ENCODE results near the gene GTF3A.

DNA sequence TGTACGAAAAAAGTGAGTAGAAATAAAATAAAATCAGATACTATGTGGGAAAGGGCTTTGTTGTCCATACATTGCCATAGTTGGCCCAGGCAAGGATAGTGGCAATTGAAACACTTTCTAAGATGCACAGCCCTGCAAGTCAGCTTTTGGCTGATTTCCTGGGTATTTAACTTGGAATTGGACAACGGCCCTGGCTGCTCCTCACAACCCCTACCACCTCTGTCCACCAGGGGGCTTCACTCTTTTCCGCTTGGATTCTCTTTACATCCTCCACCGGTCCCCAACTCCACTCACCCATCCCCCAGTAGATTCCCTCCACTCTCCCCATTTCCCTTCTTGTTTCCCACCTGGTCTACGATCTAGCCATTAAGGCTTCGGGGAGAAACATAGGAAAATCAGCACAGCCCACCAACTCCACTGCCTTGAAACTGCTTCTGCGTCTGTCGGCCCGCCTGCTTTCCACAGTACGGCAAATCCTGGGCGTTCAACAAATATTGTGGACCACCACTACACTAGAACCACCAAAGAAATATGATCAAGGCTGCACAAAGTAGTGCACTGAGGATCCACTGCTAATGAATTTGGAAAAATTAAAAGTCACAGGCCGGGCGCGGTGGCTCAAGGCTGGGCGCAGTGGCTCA is 48.6 kb upstream of the GTF3A start:
- TF ChIP-seq POLR2A (IDR thresholded peaks at IDR 0.05; ENCODE audit: low read depth, low read length) (no peak), POLR2AphosphoS5 (IDR thresholded peaks at IDR 0.05; ENCODE audit: insufficient read depth, low read depth, low read length) (no peak), EZH2 (IDR thresholded peaks at IDR 0.05; ENCODE audit: borderline replicate concordance, low read depth, low read length, severe bottlenecking) (no peak), JUN (IDR thresholded peaks at IDR 0.05; ENCODE audit: borderline replicate concordance, insufficient read depth, insufficient read length, low read depth) (no peak)
- TF ChIP-seq, protein P1, sequence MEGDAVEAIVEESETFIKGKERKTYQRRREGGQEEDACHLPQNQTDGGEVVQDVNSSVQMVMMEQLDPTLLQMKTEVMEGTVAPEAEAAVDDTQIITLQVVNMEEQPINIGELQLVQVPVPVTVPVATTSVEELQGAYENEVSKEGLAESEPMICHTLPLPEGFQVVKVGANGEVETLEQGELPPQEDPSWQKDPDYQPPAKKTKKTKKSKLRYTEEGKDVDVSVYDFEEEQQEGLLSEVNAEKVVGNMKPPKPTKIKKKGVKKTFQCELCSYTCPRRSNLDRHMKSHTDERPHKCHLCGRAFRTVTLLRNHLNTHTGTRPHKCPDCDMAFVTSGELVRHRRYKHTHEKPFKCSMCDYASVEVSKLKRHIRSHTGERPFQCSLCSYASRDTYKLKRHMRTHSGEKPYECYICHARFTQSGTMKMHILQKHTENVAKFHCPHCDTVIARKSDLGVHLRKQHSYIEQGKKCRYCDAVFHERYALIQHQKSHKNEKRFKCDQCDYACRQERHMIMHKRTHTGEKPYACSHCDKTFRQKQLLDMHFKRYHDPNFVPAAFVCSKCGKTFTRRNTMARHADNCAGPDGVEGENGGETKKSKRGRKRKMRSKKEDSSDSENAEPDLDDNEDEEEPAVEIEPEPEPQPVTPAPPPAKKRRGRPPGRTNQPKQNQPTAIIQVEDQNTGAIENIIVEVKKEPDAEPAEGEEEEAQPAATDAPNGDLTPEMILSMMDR (IDR thresholded peaks at IDR 0.05; ENCODE audit: extremely low read depth in 1 of 2, insufficient read depth in 1 of 2, low read depth in 1 of 2, low read length in 2 of 2) = peak; percentile 81 to 85
